ENCODE data around the gene THBS3.

DNA sequence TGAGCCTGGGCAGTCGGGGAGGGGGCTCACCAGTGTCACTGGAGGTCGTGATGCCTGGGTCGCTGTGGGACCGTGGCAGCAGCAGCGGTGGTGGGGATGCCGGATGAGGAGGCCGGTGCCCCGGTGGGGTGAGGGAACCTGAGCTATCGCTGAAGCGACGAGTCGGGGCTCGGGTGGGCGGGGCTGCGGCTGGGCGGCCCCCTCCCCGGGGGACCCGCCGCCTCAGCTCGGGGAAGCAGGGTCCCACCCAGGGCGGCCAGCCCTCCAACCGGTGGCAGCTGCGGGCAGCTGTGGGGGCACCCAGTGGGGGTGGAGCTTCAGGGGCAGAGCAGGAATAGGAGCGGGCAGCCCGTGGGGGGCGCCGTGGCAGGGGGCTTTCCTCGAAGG, 42.5 kb upstream of the THBS3 start:
- TF ChIP-seq, protein P1, sequence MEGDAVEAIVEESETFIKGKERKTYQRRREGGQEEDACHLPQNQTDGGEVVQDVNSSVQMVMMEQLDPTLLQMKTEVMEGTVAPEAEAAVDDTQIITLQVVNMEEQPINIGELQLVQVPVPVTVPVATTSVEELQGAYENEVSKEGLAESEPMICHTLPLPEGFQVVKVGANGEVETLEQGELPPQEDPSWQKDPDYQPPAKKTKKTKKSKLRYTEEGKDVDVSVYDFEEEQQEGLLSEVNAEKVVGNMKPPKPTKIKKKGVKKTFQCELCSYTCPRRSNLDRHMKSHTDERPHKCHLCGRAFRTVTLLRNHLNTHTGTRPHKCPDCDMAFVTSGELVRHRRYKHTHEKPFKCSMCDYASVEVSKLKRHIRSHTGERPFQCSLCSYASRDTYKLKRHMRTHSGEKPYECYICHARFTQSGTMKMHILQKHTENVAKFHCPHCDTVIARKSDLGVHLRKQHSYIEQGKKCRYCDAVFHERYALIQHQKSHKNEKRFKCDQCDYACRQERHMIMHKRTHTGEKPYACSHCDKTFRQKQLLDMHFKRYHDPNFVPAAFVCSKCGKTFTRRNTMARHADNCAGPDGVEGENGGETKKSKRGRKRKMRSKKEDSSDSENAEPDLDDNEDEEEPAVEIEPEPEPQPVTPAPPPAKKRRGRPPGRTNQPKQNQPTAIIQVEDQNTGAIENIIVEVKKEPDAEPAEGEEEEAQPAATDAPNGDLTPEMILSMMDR (conservative IDR thresholded peaks at IDR 0.05; ENCODE audit: low read depth, low read length) = no peak
- TF ChIP-seq RFX5 (IDR thresholded peaks at IDR 0.05; ENCODE audit: low read depth, low read length) (no peak), RAD21 (IDR thresholded peaks at IDR 0.05; ENCODE audit: low read length) (no peak), CEBPB (IDR thresholded peaks at IDR 0.05; ENCODE audit: low read depth, low read length) (no peak), FOS (IDR thresholded peaks at IDR 0.05; ENCODE audit: low read depth, low read length) (no peak), CHD1 (IDR thresholded peaks at IDR 0.05; ENCODE audit: low read depth, low read length) (no peak), POLR2A (IDR thresholded peaks at IDR 0.05; ENCODE audit: low read depth, low read length) (no peak), RCOR1 (IDR thresholded peaks at IDR 0.05; ENCODE audit: insufficient replicate concordance, low read length) (no peak), BHLHE40 (IDR thresholded peaks at IDR 0.05; ENCODE audit: low read depth, low read length) (no peak), MXI1 (IDR thresholded peaks at IDR 0.05; ENCODE audit: borderline replicate concordance, low read depth, low read length) (no peak)
- TF ChIP-seq, protein P2, sequence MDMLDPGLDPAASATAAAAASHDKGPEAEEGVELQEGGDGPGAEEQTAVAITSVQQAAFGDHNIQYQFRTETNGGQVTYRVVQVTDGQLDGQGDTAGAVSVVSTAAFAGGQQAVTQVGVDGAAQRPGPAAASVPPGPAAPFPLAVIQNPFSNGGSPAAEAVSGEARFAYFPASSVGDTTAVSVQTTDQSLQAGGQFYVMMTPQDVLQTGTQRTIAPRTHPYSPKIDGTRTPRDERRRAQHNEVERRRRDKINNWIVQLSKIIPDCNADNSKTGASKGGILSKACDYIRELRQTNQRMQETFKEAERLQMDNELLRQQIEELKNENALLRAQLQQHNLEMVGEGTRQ (IDR thresholded peaks at IDR 0.05; ENCODE audit: low read depth, low read length) = no peak
